Bone marrow (tissue), 2 donors: ENCODE measurements around the gene CLC.
"Not testable (repeated sequence)": the region's sequence is repeated elsewhere in the genome, so short reads cannot be mapped to it uniquely, and the experiment has no call there.

ENCODE experiments used
- DNase-seq, 2 donors: peaks; one replicate each; lab custom pipeline; 2025; lab: John Stamatoyannopoulos, UW

CLC gene

DNA sequence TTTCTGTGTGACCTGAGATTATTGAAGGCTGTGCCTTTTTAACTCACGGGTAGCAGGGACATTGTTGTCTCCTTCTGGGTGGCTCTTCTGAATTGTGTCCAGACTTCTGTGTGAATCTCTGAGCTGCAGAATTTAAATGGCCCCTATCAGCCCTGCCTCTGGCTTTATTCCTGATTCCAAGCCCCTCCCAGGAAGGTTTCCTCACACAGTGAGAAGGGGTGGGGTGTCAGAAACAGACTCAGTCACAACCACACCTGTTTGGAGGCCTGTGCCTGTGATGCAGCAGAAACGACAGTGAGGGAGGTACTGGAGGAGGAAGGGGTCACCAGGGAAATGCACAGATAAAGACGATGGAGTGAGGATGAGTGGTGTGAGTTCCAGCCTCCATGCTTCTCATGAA, at the start of gene CLC:
Gene CLC, minus strand, starts transcription at position 139 of the 400 bp plus-strand sequence. Its CDS starts 77 bp downstream, at position 62.
- DNase-seq = no peak

DNA sequence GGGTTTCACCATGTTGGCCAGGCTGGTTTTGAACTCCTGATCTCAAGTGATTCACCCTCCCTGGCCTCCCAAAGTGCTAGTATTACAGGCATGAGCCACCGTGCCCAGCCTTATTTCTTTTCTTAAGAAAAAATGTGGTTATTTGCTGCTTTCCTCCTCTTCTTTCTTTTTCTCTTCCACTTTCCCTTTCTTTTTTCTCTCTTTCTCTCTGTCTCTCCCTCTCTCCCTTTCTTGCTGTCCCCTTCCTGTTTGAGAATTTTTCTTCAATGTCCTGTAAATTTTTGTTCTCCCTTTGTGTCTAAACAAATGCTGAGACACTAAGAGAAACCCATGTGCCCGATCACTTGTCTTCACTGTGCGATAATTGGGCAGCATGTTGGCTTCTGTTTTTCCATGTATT, 43.1 kb upstream of the CLC start:
- DNase-seq = no peak

DNA sequence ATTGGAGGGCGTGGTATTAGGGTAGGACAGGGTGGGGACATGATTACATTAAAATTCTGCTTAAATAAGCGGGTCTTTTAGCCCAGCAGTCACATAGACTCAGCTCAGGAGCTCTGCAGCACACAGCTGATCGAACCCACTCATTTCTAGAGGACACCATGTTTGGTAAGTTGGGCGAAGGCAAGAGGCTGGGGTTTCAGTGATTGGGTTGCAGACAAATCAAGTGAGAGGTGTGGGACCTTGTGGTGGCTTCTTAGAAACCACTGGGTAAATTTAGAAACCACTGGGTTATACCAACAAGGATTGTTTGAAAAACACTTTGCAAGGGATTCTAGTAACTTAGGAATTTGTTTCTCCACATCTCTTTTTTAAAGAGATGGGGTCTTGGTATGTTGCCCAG, 40.9 kb upstream of the CLC start, which contains the start of gene LEUTX:
Gene LEUTX, plus strand, starts transcription at position 92 of the 400 bp plus-strand sequence. Its CDS starts 67 bp downstream, at position 159.
- DNase-seq = no peak

DNA sequence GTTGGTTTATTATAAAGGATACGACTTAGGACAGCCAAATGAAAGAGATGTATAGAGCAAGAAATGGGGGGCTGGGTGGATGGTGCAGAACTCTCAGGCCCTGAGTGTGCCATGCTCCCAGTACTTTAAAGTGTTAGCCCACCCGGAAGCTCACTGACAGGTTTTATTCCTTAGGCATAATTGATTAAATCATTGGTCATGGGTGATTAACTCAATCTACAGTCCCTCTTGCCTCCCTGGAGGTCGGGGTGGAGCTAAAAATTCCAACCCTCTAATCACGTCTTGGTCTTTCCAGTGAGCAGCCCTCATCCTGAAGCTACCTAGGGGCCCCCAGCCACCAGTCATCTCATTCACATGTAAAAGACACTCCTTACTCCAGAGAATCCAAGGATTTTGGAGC, 31.0 kb upstream of the CLC start:
- no peak for DNase-seq

DNA sequence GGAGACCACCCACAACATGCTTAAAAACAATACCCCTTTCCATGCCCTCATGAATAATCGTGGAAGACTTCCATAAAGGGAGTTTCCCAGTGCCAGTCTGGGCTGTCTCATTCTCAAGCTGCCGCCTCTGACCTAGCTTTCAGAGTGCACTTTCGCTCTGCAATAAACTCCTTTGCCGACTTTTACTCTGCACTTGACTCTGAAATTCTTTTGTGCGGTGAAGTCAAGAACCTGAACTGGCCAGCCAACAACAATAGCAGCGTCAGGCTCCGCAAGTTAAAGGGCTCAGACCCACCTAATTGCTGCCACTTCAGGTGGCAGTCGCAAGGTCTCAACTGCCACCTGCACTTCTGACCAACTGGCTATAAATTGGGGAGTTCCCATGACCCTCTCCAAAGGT, 30.5 kb upstream of the CLC start:
- DNase-seq = no peak

DNA sequence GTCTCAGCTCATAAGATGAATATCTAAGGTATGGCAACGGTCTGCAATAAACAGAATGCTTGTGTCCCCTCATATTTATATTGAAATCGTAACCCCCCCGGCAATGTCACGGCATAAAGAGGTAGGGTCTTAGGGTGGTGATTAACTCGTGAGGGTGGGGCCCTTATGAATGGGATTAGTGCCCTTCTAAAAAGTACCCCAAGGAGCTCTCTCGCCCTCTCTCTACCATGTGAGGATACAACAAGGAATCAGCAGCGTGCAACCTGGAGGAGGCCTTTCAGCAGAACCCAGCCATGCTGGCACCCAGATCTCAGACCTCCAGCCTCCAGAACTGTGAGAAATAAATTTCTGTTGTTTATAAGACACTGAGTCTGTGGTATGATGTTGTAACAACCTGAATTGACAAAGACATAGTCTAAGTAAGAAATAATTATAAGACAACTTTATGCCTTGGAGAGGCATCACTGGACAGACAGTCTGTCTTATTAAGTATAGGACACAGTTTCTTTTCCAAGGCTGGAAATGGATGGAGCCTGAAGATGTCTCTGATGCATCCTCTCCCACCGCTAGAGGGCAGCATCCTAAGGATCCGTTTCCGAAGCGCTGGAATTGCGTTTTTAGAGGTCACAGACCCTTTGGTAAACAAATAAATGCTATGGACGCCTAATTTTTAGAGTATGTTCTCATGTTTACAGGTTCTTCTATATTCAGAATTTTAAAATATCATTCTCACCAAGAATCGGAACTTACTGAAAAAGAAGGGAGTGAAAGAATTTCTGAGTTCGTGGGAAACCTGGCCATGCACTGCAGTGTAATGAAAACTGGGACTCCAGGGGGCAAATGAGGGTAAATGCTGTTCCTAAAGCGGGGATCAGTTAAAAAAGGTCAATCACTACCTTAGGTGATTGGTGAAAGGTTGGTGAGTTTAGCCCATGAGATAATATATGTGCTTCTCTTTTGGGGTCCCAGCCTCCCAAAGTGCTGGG, 27.6 kb upstream of the CLC start:
- DNase-seq = no peak

DNA sequence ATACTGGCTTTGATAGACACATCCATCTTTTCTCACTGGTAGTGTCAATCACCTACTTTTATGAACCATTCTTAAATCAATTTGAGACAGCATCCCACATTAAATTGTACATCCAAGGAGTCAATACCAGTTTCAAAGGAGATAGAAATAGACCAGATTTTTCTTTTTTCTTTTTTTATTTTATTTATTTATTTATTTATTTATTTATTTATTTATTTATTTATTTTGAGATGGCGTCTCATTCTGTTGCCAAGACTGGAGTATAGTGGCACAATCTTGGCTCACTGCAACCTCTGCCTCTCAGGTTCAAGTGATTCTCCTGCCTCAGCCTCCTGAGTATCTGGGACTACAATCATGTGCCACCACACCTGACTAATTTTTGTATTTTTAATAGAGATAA, 24.0 kb upstream of the CLC start:
- DNase-seq = not testable (repeated sequence)

DNA sequence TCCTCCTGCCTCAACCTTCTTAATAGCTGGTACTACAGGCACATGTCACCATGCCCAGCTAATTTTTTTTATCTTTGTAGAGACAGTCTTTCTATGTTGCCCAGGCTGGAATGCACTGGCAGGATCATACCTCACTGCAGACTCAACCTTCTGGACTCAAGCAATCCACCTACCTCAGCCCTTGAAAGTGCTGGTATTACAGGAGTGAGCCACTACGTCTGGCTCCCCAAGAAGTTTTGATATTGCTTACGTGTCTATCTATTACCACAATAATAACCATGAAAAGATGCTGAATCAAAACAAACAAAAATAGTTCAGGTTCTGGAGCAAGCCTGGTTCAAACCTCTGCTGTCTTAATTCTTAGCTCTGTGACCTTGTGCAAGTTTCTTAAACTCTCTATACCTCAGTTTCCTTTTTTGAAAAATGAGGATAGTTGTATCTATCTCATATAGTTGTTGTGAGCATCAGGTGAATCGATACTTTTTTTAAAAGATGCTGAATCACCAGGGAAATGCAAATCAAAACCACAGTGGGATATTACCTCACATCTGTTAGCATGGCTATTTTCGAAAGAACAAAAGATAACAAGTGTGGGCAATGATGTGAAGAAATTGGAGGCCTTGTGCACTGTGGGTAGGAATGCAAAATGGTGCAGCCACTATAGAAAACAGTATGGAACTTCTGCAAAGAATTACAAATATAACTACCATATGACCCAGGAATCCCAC, 21.8 kb upstream of the CLC start:
- DNase-seq = no peak

DNA sequence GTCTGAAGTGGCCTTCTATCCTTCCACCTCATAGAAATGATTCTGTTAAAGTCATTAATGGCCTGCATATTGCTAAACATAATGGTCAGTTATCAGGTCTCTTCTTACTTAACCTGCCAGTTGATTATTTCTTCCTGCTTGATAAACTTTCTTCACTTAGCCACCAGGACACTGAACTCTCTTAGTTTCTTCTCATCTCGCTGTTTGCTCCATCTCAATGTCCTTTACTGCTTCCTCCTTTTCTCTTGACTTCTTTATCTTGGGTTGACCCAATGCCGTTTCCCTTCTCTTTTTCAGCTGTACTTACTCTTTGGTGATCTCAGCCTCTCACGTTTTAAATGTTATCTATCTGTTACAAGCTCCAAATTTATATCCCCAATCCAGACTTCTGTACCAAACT, 17.1 kb upstream of the CLC start:
- no peak for DNase-seq

DNA sequence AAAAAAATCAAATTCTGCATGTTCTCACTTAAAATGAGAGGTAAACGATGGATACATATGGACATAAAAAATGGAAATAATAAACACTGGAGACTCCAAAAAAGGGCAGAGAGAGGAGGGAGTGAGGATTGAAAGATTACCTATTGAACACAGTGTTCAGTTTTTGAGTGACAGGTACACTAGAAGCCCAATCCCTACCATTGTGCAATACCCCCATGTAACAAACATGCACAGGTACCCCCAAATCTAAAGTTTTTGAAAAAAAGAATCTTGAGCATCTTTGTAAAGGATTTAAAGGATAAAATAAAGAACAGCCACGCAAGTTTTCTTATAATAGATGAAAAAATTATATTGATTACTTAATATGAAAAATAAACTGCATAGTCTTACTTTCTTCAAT, 16.7 kb upstream of the CLC start:
- no peak for DNase-seq

DNA sequence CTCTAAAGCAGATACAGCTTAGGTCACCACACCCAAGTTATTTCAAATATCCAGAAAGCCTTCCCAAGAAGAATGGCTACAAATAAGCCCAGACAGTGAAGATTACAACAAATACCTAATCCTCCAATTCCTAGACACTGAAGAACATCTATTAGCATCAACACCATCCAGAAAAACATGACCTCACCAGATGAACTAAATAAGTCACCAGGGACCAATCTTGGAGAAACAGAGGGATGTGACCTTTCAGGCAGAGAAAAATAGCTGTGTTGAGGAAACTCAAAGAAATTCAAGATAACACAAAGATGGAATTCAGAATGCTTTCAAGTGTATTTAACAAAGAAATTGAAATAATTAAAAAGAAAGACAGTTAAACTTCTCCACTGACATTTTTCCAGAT, 15.0 kb upstream of the CLC start:
- no peak for DNase-seq

DNA sequence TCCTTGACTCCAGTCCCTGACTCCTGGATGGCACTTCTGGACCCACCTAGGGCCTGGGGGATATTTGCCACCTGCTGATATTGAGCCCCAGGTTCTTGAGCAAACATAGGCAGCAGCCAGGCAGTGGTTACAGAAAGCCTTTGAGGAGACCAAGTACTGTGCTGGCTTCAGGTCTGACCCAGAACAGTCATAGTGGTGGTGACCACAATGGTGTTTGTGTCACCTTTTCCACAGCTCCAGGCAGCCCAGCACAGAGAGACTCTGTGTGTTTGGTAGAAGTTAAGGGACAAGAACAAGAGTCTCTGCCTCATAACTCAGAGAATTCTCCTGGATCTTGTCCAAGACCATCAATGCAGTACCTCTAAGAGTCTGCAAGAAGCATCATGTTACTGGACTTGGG, 14.6 kb upstream of the CLC start:
- DNase-seq = no peak

DNA sequence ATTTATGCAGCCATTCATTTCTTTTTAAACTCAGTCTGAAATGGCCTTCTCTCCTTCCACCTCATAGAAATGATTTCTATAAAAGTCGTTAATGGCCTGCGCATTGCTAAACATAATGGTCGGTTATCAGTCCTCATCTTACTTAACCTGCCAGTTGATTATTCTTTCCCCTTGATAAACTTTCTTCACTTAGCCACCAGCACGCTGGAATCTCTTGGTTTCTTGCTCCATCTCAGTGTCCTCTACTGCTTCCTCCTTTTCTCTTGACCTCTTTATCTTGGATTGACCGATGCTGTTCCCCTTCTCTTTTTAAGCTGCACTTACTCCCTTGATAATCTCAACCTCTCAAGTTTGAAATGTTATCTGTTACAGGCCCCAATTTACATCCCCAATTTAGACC, 12.2 kb upstream of the CLC start:
- no peak for DNase-seq

DNA sequence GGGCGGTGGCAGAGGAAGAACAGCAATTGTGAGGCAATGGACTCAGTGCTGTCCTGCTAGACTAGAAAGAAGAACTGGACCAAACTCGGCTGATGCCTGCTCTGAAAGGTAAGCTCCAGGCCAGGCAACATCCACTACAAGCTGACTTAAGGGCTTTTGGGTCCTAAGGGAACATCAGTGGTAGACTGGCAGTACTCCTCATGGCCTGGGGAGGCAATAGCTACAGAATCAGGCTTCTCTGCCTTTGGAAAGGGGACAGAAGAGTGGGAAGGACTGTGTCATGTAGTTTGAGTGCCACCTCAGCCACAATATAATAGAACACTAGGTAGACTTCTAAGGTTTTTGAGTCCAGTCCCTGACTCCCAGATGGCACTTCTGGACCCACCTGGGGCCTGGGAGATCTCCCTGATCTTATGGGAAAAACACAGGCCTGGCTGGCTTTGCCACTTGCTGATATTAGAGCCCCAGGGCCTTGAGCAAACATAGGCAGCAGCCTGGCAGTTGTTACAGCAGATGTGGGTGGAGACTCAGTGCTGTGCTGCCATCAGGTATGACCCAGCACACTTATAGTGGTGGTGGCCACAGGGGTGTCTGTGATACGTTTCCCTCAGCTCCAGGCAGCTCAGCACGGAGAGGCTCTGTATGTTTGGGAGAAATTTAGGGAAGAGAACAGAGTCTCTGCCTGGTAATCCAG, 9.2 kb upstream of the CLC start:
- no peak for DNase-seq

DNA sequence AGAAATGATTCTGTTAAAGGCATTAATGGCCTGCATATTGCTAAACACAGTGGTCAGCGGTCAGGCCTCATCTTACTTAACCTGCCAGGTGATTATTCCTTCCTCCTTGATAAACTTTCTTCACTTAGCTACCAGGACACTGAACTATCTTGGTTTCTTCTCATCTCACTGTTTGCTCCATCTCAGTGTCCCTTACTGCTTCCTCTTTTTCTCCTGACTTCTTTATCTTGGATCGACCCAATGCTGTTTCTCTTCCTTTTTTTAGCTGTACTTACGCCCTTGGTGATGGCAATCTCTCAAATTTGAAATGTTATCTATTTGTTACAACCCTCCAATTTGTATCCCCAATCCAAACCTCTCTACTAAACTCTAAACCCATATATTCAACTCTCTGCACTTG, 7.8 kb upstream of the CLC start:
- DNase-seq = no peak

DNA sequence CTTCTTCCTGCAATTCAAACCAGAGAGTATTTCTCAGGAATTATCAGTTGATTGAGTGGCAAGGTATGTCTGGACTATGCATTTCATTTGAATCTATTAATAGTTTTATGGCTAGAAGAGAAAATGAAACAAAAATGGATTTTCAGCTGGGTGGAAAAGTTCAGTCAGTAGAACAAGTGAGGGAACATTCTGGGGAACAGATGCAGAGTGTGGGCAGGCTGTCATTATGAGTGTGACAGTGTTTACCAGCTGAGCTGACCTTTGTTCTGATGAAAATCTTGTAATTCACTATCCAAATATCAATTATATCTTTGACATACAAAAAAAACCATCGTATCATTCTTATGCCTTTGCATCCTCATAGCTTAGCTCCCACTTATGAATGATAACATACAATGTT, 2.6 kb upstream of the CLC start:
- no peak for DNase-seq

DNA sequence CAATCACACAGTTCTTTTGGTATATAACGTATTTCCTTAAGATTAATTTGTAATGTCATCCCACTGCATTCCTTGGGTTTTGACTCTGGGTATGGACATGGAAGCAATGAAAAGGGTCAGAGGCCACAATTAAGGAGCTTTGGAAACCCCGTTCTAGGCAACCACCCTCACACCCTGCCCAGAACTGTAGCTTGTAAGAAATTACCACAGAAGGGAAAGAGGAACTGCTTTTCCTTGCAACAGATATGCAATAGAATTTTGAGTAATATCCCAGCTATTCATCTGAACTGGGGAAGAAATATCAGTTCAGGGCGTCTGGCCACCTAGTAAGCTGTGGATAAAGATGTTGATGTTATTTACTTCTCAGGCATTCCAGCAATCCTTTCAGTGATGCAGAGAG, 985 bp upstream of the CLC start:
- no peak for DNase-seq

DNA sequence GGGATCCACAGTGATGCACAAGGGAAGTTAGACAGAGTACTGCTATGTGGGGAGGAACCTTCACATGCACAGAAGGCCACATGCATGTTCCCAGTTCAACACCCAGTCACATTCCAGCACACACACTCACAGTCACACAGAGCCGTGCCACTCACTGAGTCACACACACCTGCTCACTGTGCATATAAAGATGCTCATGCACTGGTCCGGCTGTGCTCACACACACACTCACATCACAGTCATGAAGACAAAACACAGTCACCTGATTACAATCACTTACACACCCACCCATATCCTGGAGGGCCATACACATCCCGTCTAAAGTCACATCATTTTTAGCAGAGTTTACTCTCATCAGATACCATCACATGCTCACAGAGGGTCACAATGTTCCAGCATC, 478 bp downstream of the CLC start:
- DNase-seq = no peak

DNA sequence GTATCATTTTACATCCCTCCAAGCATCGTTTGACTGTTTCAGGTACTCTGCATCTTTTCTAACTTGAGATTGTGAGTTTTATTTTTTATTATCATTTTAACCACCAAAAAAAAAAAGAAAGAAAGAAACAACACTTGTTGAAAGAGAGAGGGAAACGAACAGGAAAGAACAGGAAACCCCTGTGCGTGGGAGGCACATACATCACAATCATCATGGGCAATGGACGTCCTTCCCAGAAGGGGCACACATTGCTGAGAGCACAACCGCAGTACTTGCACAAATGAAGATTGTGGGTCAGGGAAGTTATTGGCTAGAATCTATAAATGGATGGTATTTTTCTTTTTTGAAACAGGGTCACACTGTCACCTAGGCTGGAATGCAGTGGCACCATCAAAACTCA, 1.7 kb downstream of the CLC start:
- no peak for DNase-seq

DNA sequence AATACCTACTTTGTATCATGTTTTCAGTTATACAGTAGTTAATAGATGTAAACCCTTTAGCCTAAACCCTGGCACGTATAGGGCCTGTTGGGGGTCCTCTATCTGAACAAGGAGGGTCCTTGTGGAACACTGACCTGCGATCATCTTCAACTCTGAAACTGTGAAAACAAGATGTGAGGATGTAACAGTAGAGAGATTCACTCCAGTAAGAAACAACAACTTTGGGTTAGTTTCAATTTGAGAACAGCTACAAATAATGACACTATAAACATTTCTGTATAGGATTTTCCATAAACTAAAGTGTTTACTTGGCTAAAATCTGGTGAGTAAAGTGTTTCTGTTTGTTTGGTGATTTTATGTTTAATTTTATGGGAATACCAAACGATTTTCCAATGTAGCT, 2.1 kb downstream of the CLC start:
- no peak for DNase-seq

DNA sequence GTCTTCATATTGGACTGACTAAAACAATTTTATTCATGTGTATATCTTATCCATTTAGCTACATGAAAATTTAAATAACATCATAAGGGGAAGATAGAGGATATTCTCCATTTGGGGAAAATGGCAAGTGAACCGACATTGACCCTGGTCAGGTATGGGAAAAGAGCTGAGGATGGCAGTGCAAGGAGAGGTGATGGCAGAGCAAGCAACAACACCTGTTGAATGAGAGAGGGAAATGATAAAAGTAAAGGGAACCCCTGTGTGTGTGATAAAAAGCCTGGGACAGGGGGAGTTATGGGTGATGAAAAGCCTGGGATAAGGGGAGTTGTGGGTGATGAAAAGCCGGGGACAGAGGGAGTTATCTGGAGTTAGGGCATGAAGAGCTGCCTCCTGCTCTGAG, 4.0 kb downstream of the CLC start:
- no peak for DNase-seq

DNA sequence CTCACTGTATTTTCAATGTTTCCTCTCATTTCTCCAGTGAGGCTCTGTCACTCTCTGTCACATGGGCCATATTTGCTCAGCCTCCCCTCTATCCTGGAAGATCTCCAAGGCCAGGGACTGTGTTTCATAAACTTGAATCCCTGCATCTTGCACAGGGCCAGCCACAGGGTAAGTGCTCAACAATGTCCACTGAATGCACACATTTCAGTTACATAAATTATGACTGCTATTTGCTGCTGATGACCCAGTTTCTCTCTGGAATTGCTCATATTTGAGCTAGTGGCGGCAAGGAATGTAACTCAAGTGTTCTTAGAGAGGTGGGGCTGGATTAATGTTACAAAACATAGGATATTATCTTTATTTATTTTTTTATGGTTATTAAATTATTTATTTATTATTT, 6.1 kb downstream of the CLC start:
- DNase-seq = no peak

DNA sequence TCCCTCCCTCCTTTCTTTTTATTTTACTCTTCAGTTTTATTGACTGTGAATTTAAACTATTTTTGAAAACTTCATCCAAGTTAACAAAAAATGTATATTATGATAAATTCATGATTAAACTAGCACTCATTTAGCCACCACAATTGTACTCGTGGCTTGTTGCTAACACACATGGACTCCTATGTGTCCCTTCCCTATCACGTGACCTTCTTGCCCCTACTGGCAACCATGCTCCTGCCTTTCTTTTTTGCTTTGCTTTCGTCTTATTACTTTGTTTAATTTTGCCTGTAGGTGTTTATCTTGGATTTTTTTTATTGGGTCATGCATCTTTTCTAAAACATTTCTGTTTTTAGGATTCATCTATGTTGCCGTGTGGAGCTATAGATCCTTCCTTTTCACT, 8.2 kb downstream of the CLC start:
- no peak for DNase-seq
